GM12801 (cell line): ENCODE data around the gene XCR1.

Experiments
- CTCF ChIP-seq: IDR thresholded peaks from one replicate; pipeline ENCODE4 v1.5.1; 2011; ENCODE audit warnings: control low read depth; ENCODE audit not compliant: insufficient read length; ENCODE audit errors: extremely low read depth

The XCR1 gene

GRCh38 chr3:46058981-46059380 is 31.7 kb upstream of the XCR1 start:
- TF ChIP-seq CTCF: no peak

- TF ChIP-seq CTCF: no peak
These were observed 30.4 kb upstream of the XCR1 start for GRCh38 chr3:46057716-46058115.

- TF ChIP-seq CTCF: no peak
These were observed 29.4 kb upstream of the XCR1 start for GRCh38 chr3:46056686-46057085.

GRCh38 chr3:46052531-46052930 is 25.2 kb upstream of the XCR1 start:
- TF ChIP-seq CTCF: no peak

GRCh38 chr3:46049093-46049492 is 21.8 kb upstream of the XCR1 start:
- no peak for TF ChIP-seq CTCF

- TF ChIP-seq CTCF: no peak
These were observed 11.6 kb upstream of the XCR1 start for GRCh38 chr3:46038916-46039315.

- TF ChIP-seq CTCF: no peak
These were observed 8.9 kb upstream of the XCR1 start for GRCh38 chr3:46036191-46036590.

GRCh38 chr3:46031747-46032146 is 4.5 kb upstream of the XCR1 start:
- no peak for TF ChIP-seq CTCF
